ENCODE data around the gene NINJ1.

The NINJ1 gene

DNA sequence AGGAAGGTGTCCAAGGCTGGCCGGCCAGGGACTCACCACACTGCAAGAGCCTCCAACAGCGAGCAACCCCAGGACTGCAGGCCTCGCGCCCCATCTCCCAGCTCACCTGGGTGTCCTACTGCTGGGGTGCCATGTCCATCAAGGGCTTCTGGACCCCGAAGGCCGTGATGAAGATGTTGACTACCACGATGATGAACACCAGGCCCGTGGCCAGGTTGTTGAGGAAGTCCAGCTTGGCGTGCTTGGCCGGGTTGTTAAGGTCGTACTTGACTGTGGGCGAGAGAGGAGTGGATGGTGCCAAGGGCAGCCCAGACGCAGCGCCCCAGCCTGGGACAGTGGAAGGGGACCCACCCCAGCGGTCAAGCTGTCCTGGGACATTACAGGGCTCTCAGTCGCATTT lies 9.3 kb downstream of the NINJ1 start:
- H3K36me3 ChIP-seq (ENCODE audit: control insufficient read depth in 1 of 2, insufficient read depth in 2 of 2, low read length in 2 of 2): peaks cover 18 to 25% of the 10 kb centered on the region in 2 experiments
- H3K4me3 ChIP-seq (ENCODE audit: low read depth, low read length): no peak overlapping the region
- no peak overlapping the region for H4K8ac ChIP-seq (ENCODE audit: low read depth, low read length)
- no peak overlapping the region for H3K4ac ChIP-seq (ENCODE audit: low read depth, low read length)
- no peak overlapping the region for H3K14ac ChIP-seq (ENCODE audit: low read length)
- no peak overlapping the region for H2BK5ac ChIP-seq (ENCODE audit: low read depth, low read length, poor library complexity)
- H3K18ac ChIP-seq (ENCODE audit: low read length): no peak overlapping the region
- H3K4me1 ChIP-seq (ENCODE audit: control insufficient read depth in 1 of 2, insufficient read depth in 2 of 2, low read length in 2 of 2): peaks cover 6 to 11% of the 10 kb centered on the region in 2 experiments
- no peak overlapping the region for H2BK120ac ChIP-seq (ENCODE audit: insufficient read depth, low read length, poor library complexity)
- no peak overlapping the region for H2BK12ac ChIP-seq (ENCODE audit: low read length)
- H3K79me1 ChIP-seq (ENCODE audit: low read length): no peaks in the 10 kb centered on the region
- no CpG with 5 or more reads among the region's 16 CpGs for WGBS (ENCODE audit: extremely low coverage, insufficient coverage, insufficient read length)
- no peak overlapping the region for H2AFZ ChIP-seq (ENCODE audit: insufficient read depth, low read length, poor library complexity)
- H3K9ac ChIP-seq (ENCODE audit: low read length): no peak overlapping the region
- no peak for DNase-seq
- H3K27ac ChIP-seq (ENCODE audit: low read depth, low read length): no peak overlapping the region
- H2AK5ac ChIP-seq (ENCODE audit: low read length): no peak overlapping the region
- H3K27me3 ChIP-seq (ENCODE audit: insufficient read depth, low read length): no peaks in the 10 kb centered on the region
- no peaks in the 10 kb centered on the region for H3K9me3 ChIP-seq (ENCODE audit: insufficient read depth, low read depth, low read length)
- no peak overlapping the region for H3K23ac ChIP-seq (ENCODE audit: low read length)
- H4K91ac ChIP-seq (ENCODE audit: low read depth, low read length): no peak overlapping the region
- H3K79me2 ChIP-seq (ENCODE audit: control insufficient read depth, insufficient read depth, low read length, poor library complexity): no peaks in the 10 kb centered on the region
- no peak overlapping the region for H4K12ac ChIP-seq (ENCODE audit: low read depth, low read length)
- no peak overlapping the region for H3K4me2 ChIP-seq (ENCODE audit: low read length)

DNA sequence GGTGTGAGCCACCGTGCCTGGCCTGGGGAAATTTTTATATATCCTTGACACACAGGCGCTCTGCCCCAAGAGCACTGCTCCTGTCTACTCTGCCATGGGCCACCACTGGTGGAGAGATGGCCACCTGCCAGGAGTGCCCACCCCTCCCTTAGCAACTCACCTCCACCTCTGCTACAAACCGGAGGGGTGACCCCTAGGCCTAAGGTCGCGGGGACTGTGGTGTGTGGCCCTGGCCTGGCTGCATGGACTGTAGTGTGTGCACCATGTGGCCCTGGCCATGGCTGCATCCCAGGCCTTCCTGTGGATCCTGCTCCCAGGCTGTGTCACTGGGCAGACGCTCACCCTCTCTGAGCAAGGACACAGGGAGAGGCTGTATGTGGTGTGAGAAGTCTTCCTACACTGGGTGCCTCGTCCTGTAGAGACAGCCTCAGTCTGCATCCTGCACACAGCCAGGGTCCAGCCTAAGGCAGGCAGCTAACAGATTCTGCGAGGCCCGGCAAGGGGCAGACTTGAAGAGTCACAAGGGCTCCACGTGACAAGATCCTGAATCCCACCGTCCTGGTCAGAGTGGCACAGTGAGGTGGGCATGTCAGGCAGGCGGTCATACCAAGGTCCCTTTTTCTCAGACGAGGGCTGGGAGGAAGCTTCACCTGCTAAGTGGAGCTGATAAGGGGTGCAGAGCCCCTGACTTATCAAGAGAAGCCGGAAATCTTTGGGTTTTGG lies 10.3 kb downstream of the NINJ1 start:
- H3K9ac ChIP-seq (ENCODE audit: low read length): no peak overlapping the region
- H3K23ac ChIP-seq (ENCODE audit: low read length): no peak overlapping the region
- no peak overlapping the region for H2BK120ac ChIP-seq (ENCODE audit: insufficient read depth, low read length, poor library complexity)
- H3K79me2 ChIP-seq (ENCODE audit: control insufficient read depth, insufficient read depth, low read length, poor library complexity): no peaks in the 10 kb centered on the region
- no peak overlapping the region for H4K91ac ChIP-seq (ENCODE audit: low read depth, low read length)
- no peaks in the 10 kb centered on the region for H3K9me3 ChIP-seq (ENCODE audit: insufficient read depth, low read depth, low read length)
- no CpG with 5 or more reads among the region's 14 CpGs for whole genome bisulfite sequencing (ENCODE audit: extremely low coverage, insufficient coverage, insufficient read length)
- no peak overlapping the region for H2AFZ ChIP-seq (ENCODE audit: insufficient read depth, low read length, poor library complexity)
- no peaks in the 10 kb centered on the region for H3K79me1 ChIP-seq (ENCODE audit: low read length)
- H3K36me3 ChIP-seq (ENCODE audit: control insufficient read depth in 1 of 2, insufficient read depth in 2 of 2, low read length in 2 of 2): peaks cover 18 to 25% of the 10 kb centered on the region in 2 experiments
- no peak overlapping the region for H3K14ac ChIP-seq (ENCODE audit: low read length)
- no peak overlapping the region for H2AK5ac ChIP-seq (ENCODE audit: low read length)
- DNase-seq: no peak
- H3K4me3 ChIP-seq (ENCODE audit: low read depth, low read length): no peak overlapping the region
- H2BK5ac ChIP-seq (ENCODE audit: low read depth, low read length, poor library complexity): no peak overlapping the region
- no peak overlapping the region for H3K4ac ChIP-seq (ENCODE audit: low read depth, low read length)
- no peak overlapping the region for H3K27ac ChIP-seq (ENCODE audit: low read depth, low read length)
- H4K12ac ChIP-seq (ENCODE audit: low read depth, low read length): no peak overlapping the region
- H3K4me1 ChIP-seq (ENCODE audit: control insufficient read depth in 1 of 2, insufficient read depth in 2 of 2, low read length in 2 of 2): peaks cover 6 to 11% of the 10 kb centered on the region in 2 experiments
- no peak overlapping the region for H4K8ac ChIP-seq (ENCODE audit: low read depth, low read length)
- H3K27me3 ChIP-seq (ENCODE audit: insufficient read depth, low read length): no peaks in the 10 kb centered on the region
- no peak overlapping the region for H3K18ac ChIP-seq (ENCODE audit: low read length)
- H2BK12ac ChIP-seq (ENCODE audit: low read length): no peak overlapping the region
- H3K4me2 ChIP-seq (ENCODE audit: low read length): no peak overlapping the region

DNA sequence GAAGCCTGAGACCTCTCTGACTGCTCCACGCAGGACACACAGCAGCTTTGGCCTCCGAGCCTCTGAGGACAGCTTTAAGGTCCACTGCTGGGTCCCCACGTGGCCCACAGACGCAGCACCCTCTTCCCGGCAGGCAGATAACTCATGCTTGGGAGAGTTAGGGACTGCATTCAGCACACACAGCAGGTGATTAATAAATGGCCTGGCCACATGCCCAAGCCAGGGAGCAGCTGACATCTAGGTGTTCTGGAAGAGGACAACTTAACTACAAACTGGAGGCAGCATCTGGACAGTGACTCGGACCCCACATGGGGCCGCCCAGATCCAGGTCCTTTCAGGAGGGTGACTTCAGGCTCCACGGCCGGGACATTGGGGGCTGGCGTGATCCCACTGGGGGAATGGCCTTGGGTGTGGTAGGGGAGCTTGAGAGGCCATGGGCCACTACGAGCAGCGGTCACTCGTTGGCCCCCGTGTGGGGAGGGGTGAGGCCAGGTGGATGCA lies 11.3 kb downstream of the NINJ1 start:
- Histone ChIP-seq H3K4me3 (ENCODE audit: low read depth, low read length) (no peak overlapping the region), H2AK5ac (ENCODE audit: low read length) (no peak overlapping the region), H3K9ac (ENCODE audit: low read length) (no peak overlapping the region), H4K8ac (ENCODE audit: low read depth, low read length) (no peak overlapping the region), H2BK120ac (ENCODE audit: insufficient read depth, low read length, poor library complexity) (no peak overlapping the region), H3K27me3 (ENCODE audit: insufficient read depth, low read length) (no peaks in the 10 kb centered on the region), H2BK5ac (ENCODE audit: low read depth, low read length, poor library complexity) (no peak overlapping the region), H3K4ac (ENCODE audit: low read depth, low read length) (no peak overlapping the region), H3K18ac (ENCODE audit: low read length) (no peak overlapping the region), H3K4me1 (ENCODE audit: control insufficient read depth in 1 of 2, insufficient read depth in 2 of 2, low read length in 2 of 2) (peaks cover 6 to 11% of the 10 kb centered on the region in 2 experiments), H3K79me2 (ENCODE audit: control insufficient read depth, insufficient read depth, low read length, poor library complexity) (no peaks in the 10 kb centered on the region), H3K27ac (ENCODE audit: low read depth, low read length) (no peak overlapping the region), H4K12ac (ENCODE audit: low read depth, low read length) (no peak overlapping the region), H3K36me3 (ENCODE audit: control insufficient read depth in 1 of 2, insufficient read depth in 2 of 2, low read length in 2 of 2) (peaks cover 18 to 25% of the 10 kb centered on the region in 2 experiments), H2AFZ (ENCODE audit: insufficient read depth, low read length, poor library complexity) (no peak overlapping the region), H3K4me2 (ENCODE audit: low read length) (no peak overlapping the region), H3K79me1 (ENCODE audit: low read length) (no peaks in the 10 kb centered on the region), H4K91ac (ENCODE audit: low read depth, low read length) (no peak overlapping the region), H2BK12ac (ENCODE audit: low read length) (no peak overlapping the region), H3K14ac (ENCODE audit: low read length) (no peak overlapping the region), H3K9me3 (ENCODE audit: insufficient read depth, low read depth, low read length) (no peaks in the 10 kb centered on the region), H3K23ac (ENCODE audit: low read length) (no peak overlapping the region)
- no CpG with 5 or more reads among the region's 14 CpGs for WGBS (ENCODE audit: extremely low coverage, insufficient coverage, insufficient read length)
- DNase-seq: no peak

DNA sequence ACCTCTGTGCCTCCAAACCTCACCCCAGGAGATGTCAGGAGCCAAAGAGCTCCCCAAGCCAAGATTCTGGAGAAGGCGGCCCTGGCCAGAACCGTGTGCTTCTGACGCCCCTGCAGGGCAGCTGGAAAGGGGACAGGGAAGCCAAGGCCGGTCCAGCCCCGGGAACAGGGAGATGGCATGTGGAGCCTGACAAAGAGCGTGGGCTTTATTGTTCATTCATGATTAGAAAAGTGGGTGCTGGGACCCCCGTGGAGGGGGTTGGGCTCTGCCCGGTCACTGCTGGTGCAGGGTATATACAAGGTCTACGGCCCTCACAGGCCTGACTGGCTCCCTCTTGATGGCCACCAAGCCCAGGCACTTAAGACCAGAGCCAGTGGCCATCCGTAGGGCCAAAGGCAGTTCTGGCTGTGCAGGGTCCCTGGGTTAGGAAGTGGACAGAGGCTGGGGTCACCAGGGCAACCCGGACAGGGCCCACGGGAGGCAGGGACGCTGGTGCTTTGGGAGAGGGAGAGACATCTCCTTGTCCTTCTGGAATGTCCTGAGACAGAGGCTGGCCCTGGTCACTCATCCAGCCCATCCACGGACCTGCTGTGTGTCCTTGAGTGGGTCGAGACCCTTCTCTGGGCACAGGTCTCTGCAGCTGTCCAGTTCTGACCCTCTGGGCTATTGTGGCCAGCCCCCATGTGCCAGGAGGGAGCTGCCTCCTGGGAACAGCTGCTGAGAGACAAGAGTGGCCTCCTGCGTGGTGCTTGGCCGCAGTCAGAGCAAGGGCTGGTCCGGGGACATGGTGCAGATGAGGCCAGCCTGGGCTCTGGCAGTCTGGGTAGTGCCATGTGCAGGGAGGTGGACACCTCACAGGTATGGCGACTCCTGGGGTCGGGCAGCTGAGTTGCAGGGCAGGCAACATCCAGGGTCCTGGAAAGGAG lies 12.5 kb downstream of the NINJ1 start:
- Histone ChIP-seq H4K91ac (ENCODE audit: low read depth, low read length) (no peak overlapping the region), H3K4me2 (ENCODE audit: low read length) (no peak overlapping the region), H3K18ac (ENCODE audit: low read length) (no peak overlapping the region), H2BK5ac (ENCODE audit: low read depth, low read length, poor library complexity) (no peak overlapping the region), H2AK5ac (ENCODE audit: low read length) (no peak overlapping the region), H3K27me3 (ENCODE audit: insufficient read depth, low read length) (no peaks in the 10 kb centered on the region), H3K79me1 (ENCODE audit: low read length) (no peaks in the 10 kb centered on the region), H3K23ac (ENCODE audit: low read length) (no peak overlapping the region), H3K4me3 (ENCODE audit: low read depth, low read length) (no peak overlapping the region), H3K79me2 (ENCODE audit: control insufficient read depth, insufficient read depth, low read length, poor library complexity) (no peaks in the 10 kb centered on the region), H3K4me1 (ENCODE audit: control insufficient read depth in 1 of 2, insufficient read depth in 2 of 2, low read length in 2 of 2) (peaks cover under 1 to 4% of the 10 kb centered on the region in 2 experiments), H4K8ac (ENCODE audit: low read depth, low read length) (no peak overlapping the region), H3K9ac (ENCODE audit: low read length) (no peak overlapping the region), H4K12ac (ENCODE audit: low read depth, low read length) (no peak overlapping the region), H3K9me3 (ENCODE audit: insufficient read depth, low read depth, low read length) (no peaks in the 10 kb centered on the region), H3K27ac (ENCODE audit: low read depth, low read length) (no peak overlapping the region), H3K36me3 (ENCODE audit: control insufficient read depth in 1 of 2, insufficient read depth in 2 of 2, low read length in 2 of 2) (peaks cover 18 to 25% of the 10 kb centered on the region in 2 experiments), H3K14ac (ENCODE audit: low read length) (no peak overlapping the region), H2AFZ (ENCODE audit: insufficient read depth, low read length, poor library complexity) (no peak overlapping the region), H2BK12ac (ENCODE audit: low read length) (no peak overlapping the region), H2BK120ac (ENCODE audit: insufficient read depth, low read length, poor library complexity) (no peak overlapping the region), H3K4ac (ENCODE audit: low read depth, low read length) (no peak overlapping the region)
- WGBS (ENCODE audit: extremely low coverage, insufficient coverage, insufficient read length): no CpG with 5 or more reads among the region's 20 CpGs
- DNase-seq: no peak
